PFSK-1 (cell line): ENCODE measurements around the gene CALCOCO2.

Source experiments
- FOXP2 ChIP-seq: optimal IDR thresholded peaks from 2 replicates; pipeline ENCODE3; 2011; ENCODE audit warnings: borderline replicate concordance, control low read depth, inconsistent platforms; ENCODE audit not compliant: insufficient read depth; ENCODE audit errors: extremely low read length, extremely low read depth
- POLR2AphosphoS5 ChIP-seq: IDR thresholded peaks from 2 replicates; pipeline ENCODE4 v1.6.1; 2012; ENCODE audit warnings: low read depth, mild to moderate bottlenecking, control low read depth, low read length, moderate library complexity
- REST ChIP-seq, 2 experiments: IDR thresholded peaks; 2 replicates each; pipeline versions ENCODE4 v1.6.1 to v1.8.0; 2011 to 2012; ENCODE audit warnings: low read depth in 2 of 2, low read length in 2 of 2, control low read depth in 1 of 2, inconsistent platforms in 1 of 2, mild to moderate bottlenecking in 1 of 2, moderate library complexity in 1 of 2; ENCODE audit not compliant: insufficient read depth in 1 of 2
- SIN3A ChIP-seq: IDR thresholded peaks from 2 replicates; pipeline ENCODE4 v1.6.1; 2012; ENCODE audit warnings: mild to moderate bottlenecking, low read length, moderate library complexity, borderline replicate concordance; ENCODE audit not compliant: insufficient read depth
- TAF1 ChIP-seq: IDR thresholded peaks from 2 replicates; pipeline ENCODE4 v1.6.1; 2012; ENCODE audit warnings: low read length, control low read depth, borderline replicate concordance; ENCODE audit not compliant: insufficient read depth

DNA sequence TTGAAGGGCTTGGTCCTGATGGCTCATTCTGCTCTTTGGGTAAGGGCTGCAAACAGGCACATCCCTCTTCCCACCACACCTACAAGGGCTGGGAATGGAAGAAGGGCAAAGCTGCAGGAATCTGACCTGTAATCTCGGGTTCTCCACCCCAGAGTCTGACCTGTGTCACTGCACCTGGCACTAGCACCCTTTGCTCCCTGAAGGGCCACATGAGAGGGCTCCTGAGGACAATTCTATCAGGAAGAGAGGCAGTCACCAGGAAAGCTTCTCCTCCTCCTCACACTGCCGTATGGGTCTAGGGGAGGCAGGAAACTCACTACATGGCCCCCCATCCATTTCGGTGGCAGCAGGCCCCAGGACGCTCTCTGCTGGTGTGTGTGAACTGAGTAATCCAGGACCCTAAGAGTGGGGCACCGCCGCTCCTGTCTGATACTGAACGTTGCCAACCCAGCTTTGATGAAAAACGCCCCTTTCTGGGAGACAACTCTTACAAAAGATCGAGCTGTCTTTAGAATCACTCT, 40.2 kb upstream of the CALCOCO2 start:
- TF ChIP-seq POLR2AphosphoS5 (no peak), SIN3A (no peak), TAF1 (no peak), FOXP2 (no peak), REST (IDR thresholded peaks at IDR 0.05; ENCODE audit: insufficient read depth in 1 of 2, low read depth in 2 of 2, low read length in 2 of 2) (no peak)
